Measurements from ENCODE around the gene CDK8.
"Not testable (repeated sequence)": the region's sequence is repeated elsewhere in the genome, so short reads cannot be mapped to it uniquely, and the experiment has no call there.

CDK8 gene

DNA sequence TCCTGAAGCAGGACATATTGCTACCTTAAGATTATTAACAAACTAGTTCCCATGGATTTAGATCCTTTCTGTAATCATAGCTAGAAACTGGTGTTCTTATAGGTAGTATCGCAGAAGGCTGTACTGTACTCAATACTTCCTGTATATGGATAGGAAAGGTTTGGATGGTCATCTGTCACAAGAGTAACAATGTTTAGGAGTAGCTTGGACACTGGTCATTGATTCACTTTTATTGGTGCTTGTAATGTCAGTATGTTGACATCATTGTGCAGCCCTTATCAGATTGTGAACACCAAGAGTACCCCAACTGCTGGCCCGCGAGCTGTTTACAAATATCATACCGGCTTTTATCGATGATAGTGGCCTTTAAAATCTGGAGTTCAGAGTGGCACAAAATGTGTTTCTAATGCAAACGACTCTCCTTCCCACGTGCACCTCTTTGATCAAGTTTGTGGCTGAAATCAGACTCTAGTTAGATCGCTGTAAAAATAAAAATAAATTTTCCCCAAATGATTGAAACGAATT, 605 bp upstream of the CDK8 start:
- DNase-seq (ENCODE audit: low read depth), result no peak

DNA sequence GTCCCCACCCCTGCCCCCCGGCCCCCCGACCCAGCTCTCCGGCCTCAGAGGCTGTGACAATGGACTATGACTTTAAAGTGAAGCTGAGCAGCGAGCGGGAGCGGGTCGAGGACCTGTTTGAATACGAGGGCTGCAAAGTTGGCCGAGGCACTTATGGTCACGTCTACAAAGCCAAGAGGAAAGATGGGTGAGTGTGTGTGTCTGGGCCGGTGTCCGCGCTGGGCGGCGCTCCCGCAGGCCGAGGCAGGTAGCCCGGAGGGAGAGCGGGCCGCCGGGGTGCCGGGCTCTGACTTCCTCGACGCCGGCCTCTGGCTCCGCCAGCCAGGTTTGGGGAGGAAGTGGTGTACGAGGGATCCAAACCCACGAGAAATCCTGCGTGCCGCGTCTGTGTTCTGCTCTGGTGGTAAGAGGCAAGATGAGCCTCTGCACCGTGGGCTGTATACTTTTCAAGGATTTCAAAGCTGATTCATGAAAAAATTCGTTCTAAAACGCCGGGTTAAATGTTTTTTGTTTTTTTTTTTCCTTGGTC, 718 bp downstream of the CDK8 start:
- no peak for DNase-seq (ENCODE audit: low read depth)

DNA sequence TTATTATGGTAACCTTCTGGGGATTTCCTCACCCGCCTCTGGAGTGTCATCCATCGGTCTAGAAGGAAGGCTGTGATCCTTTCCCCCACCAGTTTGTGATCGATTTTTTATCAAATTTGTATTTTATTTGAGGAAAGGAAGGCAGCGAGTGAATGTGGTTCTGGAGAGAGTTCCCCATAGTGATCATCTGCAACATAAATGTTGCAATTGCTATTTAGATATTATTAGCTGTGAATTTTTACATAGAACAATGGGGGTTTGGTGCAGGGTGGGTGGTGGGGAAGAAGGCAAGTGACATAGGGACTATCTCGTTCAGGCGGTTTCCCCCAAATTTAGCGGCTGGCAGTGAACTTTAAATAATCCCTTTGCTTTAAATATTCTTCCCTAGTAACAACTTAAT, 1.2 kb downstream of the CDK8 start:
- DNase-seq (ENCODE audit: low read depth), result no peak

DNA sequence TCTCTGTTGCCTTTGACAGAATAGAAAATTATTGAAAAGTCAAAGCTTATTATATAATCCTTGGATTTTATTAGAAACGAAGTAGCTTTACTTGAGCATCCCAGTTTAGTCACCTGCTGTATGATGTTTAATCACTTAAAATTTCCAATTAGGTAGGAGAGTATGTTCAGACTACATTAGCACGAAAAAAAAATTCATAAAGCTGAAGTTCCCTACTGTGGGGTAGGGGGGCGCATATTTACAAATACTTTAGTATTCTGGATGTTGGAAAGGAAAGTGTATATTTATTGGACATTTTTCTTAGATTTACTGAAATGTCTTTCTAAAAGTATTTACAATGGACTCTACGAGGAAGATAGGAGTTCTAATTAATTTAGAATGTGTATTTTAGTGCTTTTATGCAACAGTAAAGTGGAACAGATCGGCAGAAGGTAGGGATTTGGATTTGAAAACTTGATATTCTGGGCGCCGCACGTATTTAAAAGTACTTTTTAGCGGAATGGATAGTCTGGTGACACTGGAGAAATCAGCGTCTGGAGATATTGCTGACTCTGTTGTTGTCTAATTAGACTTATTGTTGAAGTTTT, 1.9 kb downstream of the CDK8 start:
- DNase-seq (ENCODE audit: low read depth), result no peak

DNA sequence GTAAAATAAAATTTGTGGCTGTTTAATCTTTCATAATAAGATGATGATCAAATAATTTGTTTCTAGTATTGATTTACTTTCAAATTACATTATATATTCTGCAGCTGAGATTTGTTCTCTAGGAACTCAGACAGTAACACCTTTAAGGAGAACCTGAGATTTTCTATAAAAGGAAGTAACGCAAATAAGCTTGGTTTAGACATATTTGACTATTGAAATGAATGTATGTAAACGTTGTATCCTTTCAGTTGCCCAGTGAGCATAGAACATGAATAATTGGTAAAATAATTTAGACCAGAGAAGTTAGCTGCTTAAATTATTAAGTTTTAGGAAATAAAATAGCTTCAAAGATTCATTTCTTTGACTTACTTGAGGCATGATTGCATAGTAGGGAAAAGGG, 3.1 kb downstream of the CDK8 start:
- no peak for DNase-seq (ENCODE audit: low read depth)

DNA sequence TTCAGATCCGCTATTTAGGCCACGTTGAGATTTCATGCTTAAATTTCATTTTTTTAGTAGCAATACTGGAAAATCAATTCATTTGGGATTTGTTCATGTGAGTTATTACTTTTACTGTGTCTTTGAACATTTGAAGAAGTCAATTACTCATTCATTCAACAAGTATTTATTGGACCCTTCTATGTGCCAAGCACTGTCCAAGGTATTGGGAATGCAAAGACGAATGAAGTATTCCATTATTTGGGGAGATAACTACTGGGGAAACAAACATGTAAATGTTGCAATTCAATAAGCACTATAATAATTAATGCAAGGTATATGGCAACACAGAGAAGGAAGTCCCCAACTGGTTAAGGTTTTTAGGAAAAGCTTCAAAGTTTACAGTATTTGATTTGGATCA, 5.7 kb downstream of the CDK8 start:
- no peak for DNase-seq (ENCODE audit: low read depth)

DNA sequence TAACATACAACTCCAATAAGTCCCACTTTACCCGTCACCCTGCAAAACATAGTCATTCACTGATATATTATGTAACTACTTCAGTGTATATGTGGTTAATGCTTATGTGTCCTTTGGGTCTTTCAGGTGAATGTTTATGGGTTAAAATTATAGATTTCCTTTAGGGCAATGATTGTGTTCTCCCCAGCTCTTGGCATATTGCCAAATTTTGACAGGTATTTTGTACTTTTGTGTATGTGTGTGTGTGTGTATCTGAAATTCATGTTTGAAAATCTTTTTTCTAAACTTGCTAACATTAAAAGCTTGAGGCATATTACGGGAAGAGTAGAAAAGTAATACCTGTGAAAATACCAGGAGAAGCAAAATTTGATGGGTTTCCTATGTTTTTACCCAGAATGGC, 8.2 kb downstream of the CDK8 start:
- no peak for DNase-seq (ENCODE audit: low read depth)

DNA sequence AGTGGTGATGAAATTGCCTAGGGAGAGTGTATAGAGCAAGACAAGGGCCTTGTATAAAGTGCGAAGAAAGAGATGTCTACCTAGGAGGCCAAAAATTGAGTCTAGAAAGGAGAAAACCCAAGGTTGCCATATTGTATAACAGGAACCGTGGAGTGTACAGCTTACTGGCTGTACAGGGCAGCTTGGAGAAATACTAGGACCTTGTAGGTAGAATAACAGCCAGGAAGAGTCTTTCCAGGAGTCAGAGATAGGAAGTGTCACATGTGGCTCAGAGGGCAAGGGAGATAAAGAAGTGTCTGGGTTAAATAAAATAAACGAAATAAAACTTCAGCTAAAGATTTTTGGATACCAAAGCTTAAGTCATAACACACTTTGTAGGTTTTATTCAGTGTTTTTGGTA, 12.4 kb downstream of the CDK8 start:
- DNase-seq (ENCODE audit: low read depth), result no peak

DNA sequence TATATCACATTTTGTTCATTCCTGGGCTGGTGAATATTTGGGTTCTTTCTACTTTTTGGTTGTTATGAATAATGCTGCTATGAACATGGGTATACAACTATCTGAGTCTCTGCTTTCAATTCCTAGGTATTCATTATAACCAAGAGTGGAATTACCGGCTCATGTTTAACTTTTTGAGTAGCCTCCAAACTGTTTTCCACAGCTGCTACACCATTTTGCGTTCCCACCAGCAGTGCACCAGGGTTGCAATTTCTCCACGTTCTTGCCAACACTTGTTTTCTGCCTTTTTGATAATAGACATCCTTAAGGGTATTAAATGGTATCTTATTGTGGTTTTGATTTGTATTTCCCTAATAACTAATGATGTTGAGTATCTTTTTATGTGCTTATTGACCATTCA, 16.8 kb downstream of the CDK8 start:
- no peak for DNase-seq (ENCODE audit: low read depth)

DNA sequence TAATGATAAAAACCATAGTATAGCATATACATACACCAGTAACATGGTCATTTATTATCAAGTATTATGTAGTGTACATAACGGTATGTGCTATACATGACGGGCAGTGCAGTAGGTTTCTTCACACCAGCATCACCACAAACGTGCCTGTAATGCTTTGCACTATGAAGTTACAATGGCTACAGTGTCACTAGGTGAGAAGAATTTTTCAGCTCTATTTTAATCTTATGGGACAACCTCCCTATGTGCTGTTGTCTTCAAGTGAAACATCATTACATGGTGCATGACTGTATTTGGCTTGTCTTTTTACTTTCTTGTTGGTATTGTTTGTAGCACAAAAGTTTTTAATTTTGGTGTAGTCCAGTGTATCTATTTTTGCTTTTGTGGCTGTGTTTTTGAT, 18.7 kb downstream of the CDK8 start:
- DNase-seq (ENCODE audit: low read depth), result no peak

DNA sequence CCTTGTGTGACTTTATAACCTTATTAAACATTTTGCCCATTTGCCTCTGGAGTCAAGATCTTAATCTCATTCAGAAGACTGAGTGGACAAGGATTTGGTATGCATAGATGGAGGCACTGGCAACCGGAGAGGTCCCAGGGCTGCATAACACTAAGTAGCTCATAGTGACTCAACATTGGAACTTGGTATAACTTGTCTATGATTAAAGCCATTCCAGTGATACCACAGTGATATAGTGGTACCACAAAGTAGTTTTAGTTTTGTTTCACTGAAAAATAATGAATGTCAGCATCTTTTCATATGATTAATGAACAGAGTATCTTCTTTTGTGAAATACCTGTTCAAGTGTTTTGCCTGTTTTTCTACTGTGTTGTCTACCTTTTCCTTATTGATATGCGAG, 26.4 kb downstream of the CDK8 start:
- DNase-seq (ENCODE audit: low read depth), result no peak

DNA sequence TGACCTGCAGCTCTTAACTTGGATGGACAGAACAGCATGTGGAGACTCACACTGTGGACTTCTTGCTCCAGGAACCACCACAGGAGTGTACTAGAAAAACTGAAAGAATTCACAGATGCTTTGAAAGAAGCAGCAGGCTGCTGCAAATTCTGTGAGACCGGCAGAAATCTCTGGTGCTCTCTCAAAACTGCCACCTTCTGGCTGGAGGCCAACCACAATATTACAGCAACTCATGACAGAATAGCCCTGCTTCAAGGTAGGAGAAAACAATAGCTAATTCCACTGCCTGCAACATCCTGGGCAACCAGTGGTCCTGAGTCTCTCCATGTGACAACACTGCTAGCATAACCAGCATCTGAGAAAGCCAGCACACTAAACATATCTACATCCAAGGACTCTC, 26.9 kb downstream of the CDK8 start:
- DNase-seq (ENCODE audit: low read depth), result no peak

DNA sequence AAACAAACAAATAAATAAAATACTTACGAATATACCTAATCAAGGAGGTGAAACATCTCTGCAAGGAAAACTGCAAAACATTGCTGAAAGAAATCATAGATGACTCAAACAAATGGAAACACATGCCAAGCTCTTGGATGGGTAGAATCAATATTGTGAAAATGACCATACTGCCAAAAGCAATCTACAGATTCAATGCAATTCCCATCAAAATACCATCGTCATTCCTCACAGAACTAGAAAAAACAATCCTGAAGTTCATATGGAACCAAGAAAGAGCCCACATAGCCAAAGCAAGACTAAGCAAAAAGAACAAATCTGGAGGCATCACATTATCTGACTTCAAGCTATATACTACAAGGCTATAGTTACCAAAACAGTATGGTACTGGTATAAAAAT, 32.0 kb downstream of the CDK8 start:
- not testable (repeated sequence) for DNase-seq (ENCODE audit: low read depth)

DNA sequence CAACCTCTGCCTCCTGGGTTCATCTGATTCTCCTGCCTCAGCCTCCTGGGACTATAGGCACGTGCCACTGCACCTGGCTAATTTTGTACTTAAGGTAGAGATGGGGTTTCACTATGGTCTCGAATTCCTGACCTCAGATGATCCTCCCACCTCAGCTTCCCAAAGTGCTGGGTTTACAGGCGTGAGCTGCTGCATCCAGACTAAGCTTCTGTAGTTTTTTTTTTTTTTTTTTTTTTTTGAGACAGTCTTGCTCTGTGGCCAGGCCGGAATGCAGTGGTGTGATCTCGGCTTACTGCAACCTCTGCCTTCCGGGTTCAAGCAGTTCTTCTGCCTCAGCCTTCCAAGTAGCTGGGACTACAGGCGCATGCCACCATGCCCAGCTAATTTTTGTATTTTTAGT, 34.9 kb downstream of the CDK8 start:
- DNase-seq (ENCODE audit: low read depth), result not testable (repeated sequence)

DNA sequence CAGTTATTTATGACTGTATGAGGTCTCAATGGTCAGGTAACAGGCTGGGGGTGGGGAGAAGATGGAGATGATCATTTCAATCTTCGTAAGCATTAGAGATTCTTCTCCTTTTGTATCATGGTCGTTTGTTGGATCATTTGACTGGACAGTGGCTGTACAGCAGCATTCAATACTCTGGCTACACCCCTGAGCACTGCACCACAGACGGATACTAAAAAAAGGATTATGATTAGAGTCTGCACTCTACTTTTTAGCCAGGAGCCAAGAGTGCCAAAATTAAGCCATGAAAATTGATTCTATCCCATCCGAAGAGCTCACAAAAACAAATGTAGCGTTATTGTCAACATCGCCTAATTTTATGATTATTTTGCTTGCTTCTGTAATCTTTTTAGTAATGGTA, 41.9 kb downstream of the CDK8 start:
- DNase-seq (ENCODE audit: low read depth), result no peak

DNA sequence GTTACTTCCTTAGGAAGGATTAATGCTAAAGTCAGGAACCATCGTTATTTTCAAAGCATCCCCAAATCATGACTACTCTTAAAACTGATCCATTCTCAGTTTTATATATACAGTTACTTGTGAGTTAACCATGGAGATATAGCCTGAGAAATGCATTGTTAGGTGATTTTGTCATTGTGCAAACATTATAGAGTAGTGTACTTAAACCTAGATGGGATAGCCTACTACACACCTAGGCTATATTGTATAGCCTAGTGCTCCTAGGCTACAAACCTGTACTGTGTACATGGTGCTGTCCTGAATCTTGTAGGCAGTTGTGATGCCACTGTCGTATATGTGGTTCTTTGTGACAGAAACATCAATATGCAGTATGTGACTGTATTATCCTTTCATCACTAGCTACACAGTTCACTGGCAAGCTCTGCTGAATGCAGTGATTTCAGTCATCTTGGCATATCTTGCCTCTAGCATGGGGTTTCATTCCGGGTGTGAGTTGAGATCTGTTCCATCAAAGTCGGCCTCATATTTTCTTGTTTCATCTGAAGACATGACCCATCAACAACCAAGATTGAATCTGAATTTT, 45.3 kb downstream of the CDK8 start:
- no peak for DNase-seq (ENCODE audit: low read depth)

DNA sequence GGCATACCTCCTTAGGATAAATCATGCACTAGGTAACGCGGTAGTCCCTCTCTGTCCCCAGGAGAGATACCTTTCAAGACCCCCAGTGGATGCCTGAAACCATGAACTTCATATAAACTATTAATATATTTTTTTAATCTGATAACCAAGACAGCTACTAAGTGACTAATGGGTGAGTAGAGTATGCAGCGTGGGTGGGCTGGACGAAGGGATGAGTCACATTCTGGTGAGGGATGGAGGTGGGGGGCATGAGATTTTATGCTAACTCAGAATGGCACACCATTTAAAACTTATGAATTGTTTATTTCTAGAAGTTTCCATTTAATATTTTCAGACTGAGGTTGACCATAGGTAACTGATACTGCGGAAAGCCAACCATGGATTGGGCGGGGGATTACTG, 46.2 kb downstream of the CDK8 start:
- DNase-seq (ENCODE audit: low read depth), result peak; percentile 27

DNA sequence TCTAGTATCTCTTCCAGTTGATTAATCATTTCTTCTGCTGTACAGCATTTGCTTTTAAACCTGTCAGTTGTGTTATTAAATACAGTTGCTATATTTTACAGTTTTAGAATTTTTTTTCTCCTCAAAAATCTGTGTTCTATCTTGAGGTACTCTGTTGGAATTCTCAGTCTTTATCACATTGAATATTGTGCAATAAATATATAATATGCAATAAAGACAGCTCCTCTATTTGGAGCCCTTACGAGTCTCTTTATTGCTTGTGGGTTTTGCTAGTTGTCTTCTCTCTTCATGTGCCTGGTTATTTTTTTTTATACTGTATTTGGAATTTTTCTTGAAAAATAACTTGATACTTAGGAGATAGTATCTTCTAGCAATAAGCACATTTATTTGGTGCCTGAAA, 51.7 kb downstream of the CDK8 start:
- no peak for DNase-seq (ENCODE audit: low read depth)

DNA sequence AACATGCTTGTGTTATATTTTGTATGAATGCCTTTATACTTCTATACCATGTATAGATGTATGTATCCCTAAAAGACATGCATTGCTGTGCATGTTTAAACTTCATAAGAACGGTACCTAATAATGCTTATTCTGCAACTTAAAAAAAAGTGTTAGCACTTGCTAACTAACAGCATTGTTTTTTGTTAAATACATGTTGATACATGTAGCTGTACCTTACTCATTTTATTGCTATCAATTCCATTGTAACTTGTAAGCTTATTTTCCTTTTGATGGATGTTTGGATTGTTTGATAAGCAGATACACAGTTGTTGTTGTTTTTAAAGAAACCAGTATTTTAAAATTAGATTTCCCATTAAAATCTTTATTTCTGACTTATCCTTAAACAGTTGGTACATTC, 53.8 kb downstream of the CDK8 start:
- DNase-seq (ENCODE audit: low read depth), result no peak

DNA sequence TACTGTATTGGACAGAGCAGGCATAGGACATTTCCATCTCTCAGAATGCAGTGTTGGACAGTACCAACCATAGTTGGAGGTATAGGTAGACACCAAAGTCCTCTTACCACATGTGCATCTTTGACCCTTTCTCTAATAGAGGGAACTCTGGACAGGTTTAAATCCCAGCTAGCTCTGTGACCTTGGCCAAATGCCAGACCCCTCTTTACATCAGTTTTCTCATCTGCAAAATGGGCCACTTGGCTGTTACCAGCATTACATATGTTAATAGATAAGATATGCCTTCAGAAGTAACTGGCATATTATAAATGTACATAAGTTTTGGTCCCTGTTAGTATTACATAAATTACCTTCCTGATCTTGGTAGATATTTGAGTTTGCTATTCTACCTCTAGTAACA, 54.3 kb downstream of the CDK8 start:
- no peak for DNase-seq (ENCODE audit: low read depth)

DNA sequence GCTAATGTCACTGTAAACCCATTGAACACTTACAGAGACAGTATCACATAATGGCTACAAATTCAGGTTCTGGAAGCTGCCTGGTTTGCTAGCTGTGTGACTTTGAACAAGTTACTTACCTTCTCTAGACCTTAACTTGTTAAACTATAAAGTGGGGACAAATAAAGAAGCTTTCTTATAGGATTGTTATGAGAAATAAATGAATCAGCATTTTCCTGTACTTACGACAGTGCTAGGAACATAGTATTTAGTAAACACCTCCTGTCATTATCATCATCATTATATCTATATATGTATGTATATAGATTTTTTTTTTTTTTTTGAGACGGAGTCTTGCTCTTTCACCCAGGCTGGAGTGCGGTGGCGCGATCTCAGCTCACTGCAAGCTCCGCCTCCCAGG, 54.9 kb downstream of the CDK8 start:
- no peak for DNase-seq (ENCODE audit: low read depth)

DNA sequence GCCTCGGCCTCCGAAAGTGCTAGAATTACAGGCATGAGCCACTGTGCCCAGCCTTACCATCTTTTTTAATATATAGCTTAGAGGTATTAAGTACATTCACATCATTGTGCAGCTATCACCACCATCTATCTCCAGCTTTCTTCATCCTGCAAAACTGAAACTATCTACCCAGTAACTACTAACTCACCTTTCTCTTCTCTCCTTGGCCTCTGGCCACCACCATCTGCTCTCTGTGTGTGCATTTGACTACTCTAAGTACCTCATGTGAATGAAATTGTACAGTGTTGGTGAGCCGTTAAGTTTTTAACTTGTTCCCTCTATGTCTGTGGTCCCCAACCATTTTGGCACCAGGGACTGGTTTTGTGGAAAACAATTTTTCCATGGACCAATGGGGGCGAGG, 56.1 kb downstream of the CDK8 start:
- DNase-seq (ENCODE audit: low read depth), result no peak

DNA sequence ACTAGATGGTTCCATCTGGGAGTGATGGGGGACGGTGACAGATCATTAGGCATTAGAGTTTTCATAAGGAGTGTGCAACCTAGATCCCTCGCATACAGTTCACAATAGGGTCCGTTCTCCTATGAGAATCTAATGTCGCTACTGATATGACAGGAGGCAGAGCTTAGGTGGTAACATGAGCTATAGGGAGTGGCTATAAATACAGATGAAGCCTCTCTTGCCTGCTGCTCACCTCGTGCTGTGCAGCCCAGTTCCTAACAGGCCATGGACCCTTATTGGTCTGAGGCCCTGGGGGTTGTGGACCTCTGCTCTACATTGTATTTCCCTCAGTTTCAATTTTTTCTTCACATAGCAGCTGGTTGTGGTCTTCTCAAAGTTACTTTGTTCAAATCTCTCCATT, 56.5 kb downstream of the CDK8 start:
- no peak for DNase-seq (ENCODE audit: low read depth)

DNA sequence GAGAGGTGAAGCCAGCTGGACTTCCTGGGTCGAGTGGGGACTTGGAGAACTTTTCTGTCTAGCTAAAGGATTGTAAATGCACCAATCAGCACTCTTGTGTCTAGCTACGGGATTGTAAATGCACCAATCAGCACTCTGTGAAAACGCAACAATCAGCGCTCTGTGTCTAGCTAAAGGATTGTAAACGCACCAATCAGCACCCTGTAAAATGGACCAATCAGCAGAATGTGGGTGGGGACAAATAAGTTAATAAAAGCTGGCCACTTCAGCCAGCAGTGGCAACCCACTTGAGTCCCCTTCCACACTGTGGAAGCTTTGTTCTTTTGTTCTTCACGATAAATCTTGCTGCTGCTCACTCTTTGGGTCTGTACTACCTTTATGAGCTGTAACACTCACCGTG, 58.1 kb downstream of the CDK8 start:
- DNase-seq (ENCODE audit: low read depth), result not testable (repeated sequence)

Data from HS-27A (cell line).